Mesothelial cell of epicardium (in vitro differentiated cells): ENCODE results near the gene MROH8. TPM values are rescaled to one million over a fixed set of nuclear protein-coding genes. Genes with fewer than 3 reads are reported as not detected.

Experiments used
- DNase-seq, 2 experiments: peaks; one replicate each; pipeline ENCODE4 v3.0.0; 2021; ENCODE audit warnings: low spot score in 2 of 2; ENCODE audit not compliant: unreplicated experiment in 2 of 2
- H3K27ac Mint-ChIP-seq: 2 replicates; pipeline ENCODE4 v1.8.0; 2021; ENCODE audit warnings: mixed read lengths
- H3K27me3 Mint-ChIP-seq: 2 replicates; pipeline ENCODE4 v1.8.0; 2021; ENCODE audit warnings: low read depth, mixed read lengths
- H3K36me3 Mint-ChIP-seq: 2 replicates; pipeline ENCODE4 v1.8.0; 2021; ENCODE audit warnings: mixed read lengths
- H3K4me1 Mint-ChIP-seq: 2 replicates; pipeline ENCODE4 v1.8.0; 2021; ENCODE audit warnings: mixed read lengths
- H3K4me3 Mint-ChIP-seq: 2 replicates; pipeline ENCODE4 v1.8.0; 2021; ENCODE audit warnings: mild to moderate bottlenecking, moderate library complexity, mixed read lengths
- H3K9me3 Mint-ChIP-seq: 2 replicates; pipeline ENCODE4 v1.8.0; 2021; ENCODE audit warnings: mixed read lengths
- total RNA-seq: library from RNA; stranded (reverse); gene quantifications from 3 replicates; pipeline ENCODE4 v1.2.1, GENCODE V29; 2021
- TF ChIP-seq, protein P1 (sequence below): fragments of 200-600 bp; sonication (generic); IDR thresholded peaks from one replicate; pipeline ENCODE4 v1.5.0; 2021; ENCODE audit warnings: antibody characterized with exemption; ENCODE audit not compliant: unreplicated experiment

Gene MROH8
- total RNA-seq, 1 donor from 2014 or later, result 6.3 TPM

DNA sequence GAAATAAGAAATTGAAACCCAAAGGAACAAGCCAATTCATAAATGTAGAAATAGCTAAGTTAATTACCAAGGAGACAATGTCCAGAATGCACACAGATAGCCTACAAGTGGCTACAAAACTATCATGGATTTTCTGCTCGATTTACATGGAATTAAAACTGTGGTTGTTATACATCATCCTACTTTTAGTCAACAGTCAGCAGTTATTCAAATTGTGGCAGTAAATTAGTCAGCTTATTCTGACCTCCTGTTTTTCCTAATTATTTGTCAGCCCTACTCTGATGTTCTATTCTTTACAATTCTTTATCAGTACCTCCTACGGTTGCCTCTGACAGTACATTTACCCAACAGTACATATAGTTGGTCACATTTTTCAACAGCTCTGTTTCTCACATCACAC is 113.2 kb downstream of the MROH8 start:
- Mint-ChIP-seq H3K27me3 (no peaks in the 10 kb centered on the region), H3K27ac (no peak overlapping the region), H3K36me3 (peaks cover 10% of the 10 kb centered on the region), H3K4me3 (no peak overlapping the region), H3K4me1 (no peaks in the 10 kb centered on the region), H3K9me3 (no peaks in the 10 kb centered on the region)
- no peak for DNase-seq
- TF ChIP-seq, protein P1, sequence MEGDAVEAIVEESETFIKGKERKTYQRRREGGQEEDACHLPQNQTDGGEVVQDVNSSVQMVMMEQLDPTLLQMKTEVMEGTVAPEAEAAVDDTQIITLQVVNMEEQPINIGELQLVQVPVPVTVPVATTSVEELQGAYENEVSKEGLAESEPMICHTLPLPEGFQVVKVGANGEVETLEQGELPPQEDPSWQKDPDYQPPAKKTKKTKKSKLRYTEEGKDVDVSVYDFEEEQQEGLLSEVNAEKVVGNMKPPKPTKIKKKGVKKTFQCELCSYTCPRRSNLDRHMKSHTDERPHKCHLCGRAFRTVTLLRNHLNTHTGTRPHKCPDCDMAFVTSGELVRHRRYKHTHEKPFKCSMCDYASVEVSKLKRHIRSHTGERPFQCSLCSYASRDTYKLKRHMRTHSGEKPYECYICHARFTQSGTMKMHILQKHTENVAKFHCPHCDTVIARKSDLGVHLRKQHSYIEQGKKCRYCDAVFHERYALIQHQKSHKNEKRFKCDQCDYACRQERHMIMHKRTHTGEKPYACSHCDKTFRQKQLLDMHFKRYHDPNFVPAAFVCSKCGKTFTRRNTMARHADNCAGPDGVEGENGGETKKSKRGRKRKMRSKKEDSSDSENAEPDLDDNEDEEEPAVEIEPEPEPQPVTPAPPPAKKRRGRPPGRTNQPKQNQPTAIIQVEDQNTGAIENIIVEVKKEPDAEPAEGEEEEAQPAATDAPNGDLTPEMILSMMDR, result no peak

DNA sequence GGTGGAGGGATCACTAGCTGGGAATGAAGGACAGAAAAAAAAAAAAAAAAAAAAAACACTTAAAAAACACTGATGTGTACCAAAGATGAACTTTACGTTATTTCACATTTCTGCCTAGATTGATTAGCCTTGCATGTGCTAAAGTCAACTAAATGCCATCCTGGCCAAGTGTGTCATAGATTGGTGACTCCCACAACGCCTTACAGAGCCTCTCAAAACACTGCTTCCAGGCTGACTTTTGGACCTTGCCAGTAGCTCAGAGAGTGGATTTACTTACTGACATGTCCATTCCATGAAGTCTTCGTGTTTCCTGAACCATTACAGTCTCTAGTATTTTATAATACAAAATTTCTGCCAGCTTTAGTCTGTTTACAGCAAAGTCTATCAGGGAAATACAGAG is 124.1 kb downstream of the MROH8 start:
- no peaks in the 10 kb centered on the region for H3K4me1 Mint-ChIP-seq
- no peaks in the 10 kb centered on the region for H3K9me3 Mint-ChIP-seq
- DNase-seq, result no peak
- no peak overlapping the region for H3K27ac Mint-ChIP-seq
- no peak overlapping the region for H3K4me3 Mint-ChIP-seq
- TF ChIP-seq, protein P1, result no peak
- H3K36me3 Mint-ChIP-seq, result peaks cover 47% of the 10 kb centered on the region
- H3K27me3 Mint-ChIP-seq, result no peaks in the 10 kb centered on the region

DNA sequence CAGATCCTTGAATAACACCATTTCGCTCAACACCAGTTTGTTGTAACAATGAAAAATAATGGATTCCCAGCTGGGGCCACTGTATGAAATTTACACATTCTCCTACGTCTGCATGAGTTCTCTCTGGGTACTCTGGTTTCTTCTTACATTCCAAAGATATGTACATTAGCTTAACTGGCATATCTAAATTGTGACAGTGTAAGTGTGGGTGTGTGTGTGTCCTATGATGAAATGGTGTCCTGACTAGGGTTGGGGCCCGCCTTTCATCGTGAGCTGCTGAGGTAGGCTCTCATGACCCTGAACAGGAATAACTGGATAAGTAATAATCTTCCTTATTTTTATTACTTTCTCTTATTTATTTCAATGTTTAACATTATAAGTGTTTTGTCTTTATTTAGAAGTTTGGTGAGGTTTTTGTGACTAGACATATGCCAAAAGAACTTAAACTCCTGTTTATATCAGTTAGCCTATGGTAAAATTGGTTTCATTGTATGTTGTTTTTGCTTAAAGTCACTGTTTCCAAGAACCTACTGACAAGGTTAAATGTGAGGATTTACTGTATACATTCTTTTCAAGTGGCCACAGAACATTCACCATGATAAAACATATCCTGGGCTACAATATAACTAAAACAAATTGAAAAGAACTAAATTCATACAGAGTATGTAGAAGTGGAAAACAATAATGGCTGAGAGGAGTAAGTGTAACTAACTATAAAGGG is 126.0 kb downstream of the MROH8 start:
- no peaks in the 10 kb centered on the region for H3K9me3 Mint-ChIP-seq
- H3K27ac Mint-ChIP-seq, result no peak overlapping the region
- DNase-seq, result no peak
- H3K4me3 Mint-ChIP-seq, result no peak overlapping the region
- H3K27me3 Mint-ChIP-seq, result no peaks in the 10 kb centered on the region
- peaks cover 42% of the 10 kb centered on the region for H3K36me3 Mint-ChIP-seq
- no peaks in the 10 kb centered on the region for H3K4me1 Mint-ChIP-seq
- TF ChIP-seq, protein P1, result no peak

Other genes with a start within 250 kb of the MROH8 start
- 10.3 to 13.6 TPM (median 11.0 TPM) in 3 replicates for gene SAMHD1, start 227.8 kb downstream of the MROH8 start, total RNA-seq
- gene RBL1, start 83.6 kb downstream of the MROH8 start, total RNA-seq, result 8.8 to 13.6 TPM (median 9.0 TPM) in 3 replicates
- 142 to 151 TPM (median 146 TPM) in 3 replicates for gene RPN2, start 218 bp downstream of the MROH8 start, total RNA-seq
- gene GHRH, start 82.3 kb upstream of the MROH8 start, total RNA-seq, result not detected in 3 replicates
- 40.3 to 44.2 TPM (median 43.0 TPM) in 3 replicates for gene MANBAL, start 110.1 kb upstream of the MROH8 start, total RNA-seq
- 81.2 to 85.2 TPM (median 81.3 TPM) in 3 replicates for gene SRC, start 166.6 kb upstream of the MROH8 start, total RNA-seq